Heart left ventricle (tissue), 13 donors: ENCODE measurements around the gene IQGAP2.

Experiments used
- POLR2A ChIP-seq, 2 donors: fragments of 450-650 bp; IDR thresholded peaks; one replicate each; pipeline ENCODE4 v1.6.1; 2017; ENCODE audit warnings: antibody characterized with exemption in 2 of 2, mild to moderate bottlenecking in 2 of 2, moderate library complexity in 2 of 2
- TF ChIP-seq, protein P1 (sequence below), 12 donors: fragments of 200-600 bp; sonication (generic) in 4 of 12; IDR thresholded peaks; one replicate each; pipeline versions ENCODE4 v1.5.0 to v1.8.0; 2018 to 2022; ENCODE audit warnings: antibody characterized with exemption in 12 of 12, mild to moderate bottlenecking in 5 of 12
- donor health status: ischemic (EF 13 %, LVEDD 7.1; RV severe dilation, severe dysfunction).
- donor health status: DM: no; HTN: yes; CAD: no.
- donor health status: DM: no; HTN: no; CAD: no.
- donor health status: ischemic (EF 25% LVEDD 6.9; RV normal size, moderate dysfunction).
- donor health status: ischemic (EF 25% LVEDD 5.7; RV mildly dilated, moderate dysfunction).
- donor health status: ischemic (EF 35%, LVEDD 5.7; RV mildly dilated, moderate dysfunction).
- donor health status: nonischemic (EF 11% LVEDD 7.7; RV severe dilation, severe dysfunction).
- donor health status: DM: yes; HTN: yes; CAD: no.
- donor health status: PGD.
- donor health status: ischemic (EF 29% LVEDD 5.4; RV normal size, mild dysfunction).
- donor health status: nonischemic (EF 23%, LVEDD 6.1; RV moderate dilation, normal function).

- TF ChIP-seq, protein P1, sequence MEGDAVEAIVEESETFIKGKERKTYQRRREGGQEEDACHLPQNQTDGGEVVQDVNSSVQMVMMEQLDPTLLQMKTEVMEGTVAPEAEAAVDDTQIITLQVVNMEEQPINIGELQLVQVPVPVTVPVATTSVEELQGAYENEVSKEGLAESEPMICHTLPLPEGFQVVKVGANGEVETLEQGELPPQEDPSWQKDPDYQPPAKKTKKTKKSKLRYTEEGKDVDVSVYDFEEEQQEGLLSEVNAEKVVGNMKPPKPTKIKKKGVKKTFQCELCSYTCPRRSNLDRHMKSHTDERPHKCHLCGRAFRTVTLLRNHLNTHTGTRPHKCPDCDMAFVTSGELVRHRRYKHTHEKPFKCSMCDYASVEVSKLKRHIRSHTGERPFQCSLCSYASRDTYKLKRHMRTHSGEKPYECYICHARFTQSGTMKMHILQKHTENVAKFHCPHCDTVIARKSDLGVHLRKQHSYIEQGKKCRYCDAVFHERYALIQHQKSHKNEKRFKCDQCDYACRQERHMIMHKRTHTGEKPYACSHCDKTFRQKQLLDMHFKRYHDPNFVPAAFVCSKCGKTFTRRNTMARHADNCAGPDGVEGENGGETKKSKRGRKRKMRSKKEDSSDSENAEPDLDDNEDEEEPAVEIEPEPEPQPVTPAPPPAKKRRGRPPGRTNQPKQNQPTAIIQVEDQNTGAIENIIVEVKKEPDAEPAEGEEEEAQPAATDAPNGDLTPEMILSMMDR (IDR thresholded peaks at IDR 0.05): no peak
- no peak for TF ChIP-seq POLR2A (IDR thresholded peaks at IDR 0.05)
Measured at GRCh38 chr5:76383126-76383832, 19.8 kb upstream of the IQGAP2 start.
